Measurements from ENCODE around the gene SLC4A2.
"Not testable (repeated sequence)": the region's sequence is repeated elsewhere in the genome, so short reads cannot be mapped to it uniquely, and the experiment has no call there.

SLC4A2 gene

DNA sequence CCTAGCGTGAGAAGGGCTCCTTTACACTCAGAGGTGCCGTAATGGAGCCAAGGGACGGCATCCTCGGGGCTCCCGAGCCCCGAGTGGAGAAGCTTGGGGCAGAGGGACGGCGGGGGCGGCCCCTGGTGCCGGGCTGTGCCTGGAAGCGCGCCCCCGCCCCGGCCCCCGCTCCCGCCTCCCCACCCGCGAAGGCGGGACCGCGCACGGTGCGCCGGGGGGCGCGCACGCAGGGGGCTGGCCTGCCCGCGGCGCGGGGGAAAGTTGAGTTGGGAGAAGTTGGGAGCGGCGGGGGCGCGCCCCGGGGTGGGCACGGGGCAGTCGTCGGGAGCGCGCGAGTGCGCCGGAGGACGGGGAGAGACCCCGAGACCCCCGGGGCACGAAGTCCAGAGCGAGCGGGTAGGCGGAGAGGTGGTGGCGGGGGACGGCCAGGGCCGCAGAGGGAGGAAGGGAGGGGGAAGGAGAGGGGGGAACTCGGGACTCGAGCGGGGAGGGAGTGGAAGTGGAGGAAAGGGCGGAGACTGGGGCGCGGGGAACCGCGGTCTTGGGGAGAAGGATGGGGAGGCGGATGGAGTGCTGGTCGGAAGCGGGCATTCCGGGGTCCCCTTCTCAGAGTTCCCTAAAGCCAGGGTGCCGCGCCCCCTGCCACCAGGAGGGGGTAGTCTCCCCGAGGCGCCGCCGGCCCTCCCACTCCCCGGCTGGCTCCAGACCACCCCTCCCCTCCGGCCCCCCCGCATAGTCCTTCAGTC, at the start of gene SLC4A2:
Gene SLC4A2 (plus strand): TSS at position 223 of the 746 bp plus-strand sequence. CDS start 2,399 bp downstream, outside the sequence.
- peak; percentile 40 for DNase-seq

DNA sequence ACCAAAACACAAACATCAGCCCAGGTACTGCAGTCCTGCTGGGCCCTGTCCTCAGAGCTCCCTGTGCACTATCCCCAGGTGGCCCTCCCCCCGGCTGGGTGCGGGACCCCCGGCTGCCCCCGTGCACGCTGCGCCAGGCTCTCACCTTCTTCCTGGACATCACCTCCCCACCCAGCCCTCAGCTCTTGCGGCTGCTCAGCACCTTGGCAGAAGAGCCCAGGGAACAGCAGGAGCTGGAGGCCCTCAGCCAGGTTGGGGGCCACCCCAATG, 49.4 kb upstream of the SLC4A2 start:
- no peak for DNase-seq

GRCh38 chr7:151010307-151011096, 48.9 kb upstream of the SLC4A2 start:
- DNase-seq = no peak

- DNase-seq = no peak
Observed at GRCh38 chr7:151011097-151011409, 48.3 kb upstream of the SLC4A2 start.

DNA sequence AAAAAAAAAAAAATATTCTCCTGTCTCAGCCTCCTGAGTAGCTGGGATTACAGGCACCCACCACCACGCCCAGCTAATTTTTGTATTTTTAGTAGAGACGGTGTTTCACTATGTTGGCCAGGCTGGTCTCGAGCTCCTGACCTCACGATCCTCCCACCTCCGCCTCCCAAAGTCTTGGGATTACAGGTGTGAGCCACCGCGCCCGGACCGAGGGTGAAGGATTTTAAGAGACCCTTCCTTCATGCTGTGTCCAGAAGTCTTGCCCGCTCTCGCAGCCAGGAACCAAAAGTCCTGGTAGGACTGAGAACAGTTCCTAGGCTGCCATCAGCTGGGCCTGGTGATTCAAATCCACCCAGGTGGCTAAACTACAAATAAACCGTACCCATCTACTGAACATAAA, 47.8 kb upstream of the SLC4A2 start:
- DNase-seq = not testable (repeated sequence)

- no peak for DNase-seq
Observed at GRCh38 chr7:151012031-151012692, 47.2 kb upstream of the SLC4A2 start.

DNA sequence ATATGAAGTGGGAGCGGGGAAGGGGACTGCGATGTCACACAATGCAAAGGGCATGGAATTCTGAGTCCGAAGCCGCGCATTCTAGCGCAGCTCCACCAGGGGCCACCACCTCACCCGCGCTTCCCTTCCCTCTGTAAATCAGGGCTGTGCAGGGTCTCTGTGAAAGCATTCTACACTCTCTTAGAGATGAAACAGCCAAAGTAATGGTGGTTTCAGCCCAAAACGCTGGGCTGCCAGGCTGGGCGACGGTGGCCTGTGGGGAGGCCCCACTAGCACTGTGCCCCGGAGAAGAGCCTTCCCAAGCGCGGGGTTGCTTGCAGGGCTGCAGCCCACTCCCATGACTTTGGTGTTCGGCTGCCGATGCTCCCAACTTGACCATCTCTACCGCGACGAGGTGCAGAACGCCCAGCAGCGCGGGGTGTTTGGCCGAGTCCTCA, 46.5 kb upstream of the SLC4A2 start:
- DNase-seq = peak; percentile 42

GRCh38 chr7:151013356-151013732, 46.0 kb upstream of the SLC4A2 start:
- no peak for DNase-seq

- peak; percentile 93 for DNase-seq
Observed at GRCh38 chr7:151013733-151014497, 45.5 kb upstream of the SLC4A2 start.

GRCh38 chr7:151014950-151015349, 44.4 kb upstream of the SLC4A2 start:
- DNase-seq = no peak

- DNase-seq = no peak
Observed at GRCh38 chr7:151015967-151016366, 43.4 kb upstream of the SLC4A2 start.

- DNase-seq = no peak
Observed at GRCh38 chr7:151016505-151016904, 42.9 kb upstream of the SLC4A2 start.

- no peak for DNase-seq
Observed at GRCh38 chr7:151016942-151017341, 42.4 kb upstream of the SLC4A2 start.

GRCh38 chr7:151017370-151017952, 41.9 kb upstream of the SLC4A2 start:
- no peak for DNase-seq

DNA sequence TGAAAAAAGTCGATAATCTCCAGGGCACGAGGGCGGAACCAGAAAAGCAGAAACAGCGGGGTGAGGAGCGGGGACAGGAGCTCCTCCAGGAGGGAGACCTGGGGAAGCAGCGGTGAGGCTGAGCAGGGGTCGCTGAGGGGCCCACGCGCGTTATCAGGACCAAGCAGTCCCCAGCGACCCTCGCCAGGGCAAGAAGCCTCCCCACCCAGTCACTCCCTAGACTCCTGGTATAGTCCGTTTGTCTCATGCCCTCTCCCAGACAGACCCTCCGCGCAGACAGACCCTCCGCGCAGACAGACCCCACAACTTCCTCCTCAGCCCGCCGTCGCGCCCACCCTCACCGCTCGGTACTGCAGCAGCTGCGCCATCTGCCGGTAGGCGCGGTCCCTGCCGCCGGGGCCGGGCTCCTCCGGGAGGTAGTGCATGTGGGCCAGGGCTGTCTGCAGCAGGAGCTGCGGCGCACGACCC, 41.4 kb upstream of the SLC4A2 start:
- peak; percentile 27 for DNase-seq

- DNase-seq = no peak
Observed at GRCh38 chr7:151018421-151019129, 40.8 kb upstream of the SLC4A2 start.

GRCh38 chr7:151019130-151019447, 40.3 kb upstream of the SLC4A2 start:
- no peak for DNase-seq

GRCh38 chr7:151020231-151020630, 39.2 kb upstream of the SLC4A2 start:
- DNase-seq = no peak

DNA sequence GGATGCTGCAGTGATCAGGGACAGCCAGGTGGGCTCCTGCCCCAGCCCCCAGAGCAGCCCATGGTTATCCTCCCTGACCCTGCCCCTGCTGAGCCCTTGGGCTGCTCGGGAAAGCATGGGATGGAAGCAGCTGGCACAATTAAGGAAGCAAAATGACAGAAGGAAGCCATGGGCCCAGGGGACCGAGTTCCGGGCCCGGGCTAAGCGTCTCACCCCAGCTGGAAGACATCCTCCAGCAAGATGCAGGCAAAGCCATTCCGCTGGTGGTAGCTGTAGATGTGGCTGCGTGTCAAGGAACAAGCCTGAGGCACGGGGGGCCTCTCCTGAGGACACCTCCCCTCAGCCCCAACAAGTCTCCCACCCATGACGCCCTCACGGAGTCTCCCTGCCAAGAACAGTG, 36.2 kb upstream of the SLC4A2 start:
- no peak for DNase-seq

- DNase-seq = no peak
Observed at GRCh38 chr7:151024435-151025056, 34.8 kb upstream of the SLC4A2 start, which contains the start of gene ATG9B. TSS of gene ATG9B (minus strand) at chr7:151024494. CDS start at chr7:151024423, 71 bp downstream.

DNA sequence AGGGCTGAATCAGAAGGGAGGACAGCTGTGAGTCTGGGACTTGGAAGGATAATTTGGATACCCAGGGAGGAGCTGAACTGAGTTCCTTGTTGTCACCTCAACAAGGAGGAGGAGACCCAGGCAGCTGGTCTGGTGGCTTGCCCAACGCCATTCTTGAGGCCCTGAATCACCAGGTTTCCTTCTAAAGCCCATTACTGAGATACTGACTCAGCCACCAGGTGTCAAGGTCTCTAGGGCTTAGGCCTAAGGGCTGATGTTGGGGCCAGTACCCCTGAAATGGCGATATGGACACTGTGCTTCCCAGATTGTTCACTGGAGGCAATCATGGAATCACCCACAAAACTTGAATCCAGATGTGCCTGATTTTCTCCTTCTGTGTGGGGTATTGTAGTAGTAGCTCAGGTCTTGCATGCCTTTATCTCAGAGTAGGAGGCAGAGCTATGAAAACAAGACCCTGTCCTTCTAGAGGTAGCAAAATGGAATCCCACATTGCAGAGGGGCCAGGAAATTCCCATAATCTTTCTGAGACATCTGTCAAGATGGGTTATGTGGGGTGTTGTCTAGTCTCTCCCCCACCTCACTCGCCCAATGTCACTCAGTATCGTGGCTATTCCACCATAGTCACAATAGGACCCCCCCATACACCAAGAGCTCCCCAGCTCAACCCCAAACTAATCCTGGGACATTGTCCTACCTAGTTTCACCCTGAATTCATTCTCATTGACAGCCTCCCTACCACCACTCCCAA, 33.3 kb upstream of the SLC4A2 start:
- DNase-seq = no peak

All from GF-D8 (cell line).